ENCODE measurements around the gene SGCD.

DNA sequence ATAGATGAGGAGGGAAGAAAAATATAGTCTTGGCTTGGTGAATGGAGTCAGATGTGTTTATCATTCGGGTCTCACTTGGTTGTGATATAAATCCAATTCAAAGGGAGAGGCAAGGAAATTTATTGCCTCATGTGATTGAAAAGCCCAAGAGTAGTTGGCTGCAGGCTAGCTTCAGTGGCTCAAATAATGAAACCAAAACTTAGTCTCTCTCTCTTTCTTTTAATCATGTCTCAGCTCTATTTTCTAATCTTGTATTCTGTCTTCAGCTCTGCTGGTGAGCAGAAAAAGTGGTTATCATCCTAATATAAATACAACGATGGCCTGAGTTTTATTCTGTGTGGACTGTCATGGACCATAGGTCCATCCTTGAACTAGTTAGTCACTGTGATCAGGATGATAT, 288.9 kb downstream of the SGCD start:
- no peak for TF ChIP-seq CTCF (tag by site-specific recombination; IDR thresholded peaks at IDR 0.05)
- TF ChIP-seq ZEB2 (tag by site-specific recombination; IDR thresholded peaks at IDR 0.05): no peak
- TF ChIP-seq AEBP2 (tag by site-specific recombination; IDR thresholded peaks at IDR 0.05; ENCODE audit: borderline replicate concordance): no peak
- TF ChIP-seq KLF7 (tag by site-specific recombination; IDR thresholded peaks at IDR 0.05; ENCODE audit: borderline replicate concordance): no peak
- no peak for TF ChIP-seq ZNF777 (tag by site-specific recombination; IDR thresholded peaks at IDR 0.05; ENCODE audit: borderline replicate concordance)
- no peak for TF ChIP-seq PRDM1 (tag by site-specific recombination; IDR thresholded peaks at IDR 0.05)
- TF ChIP-seq ZNF449 (tag by site-specific recombination; IDR thresholded peaks at IDR 0.05): no peak

Measured in HEK293 (cell line).